ENCODE measurements around the gene OXCT1.

OXCT1 gene

GRCh38 chr5:41708604-41708940 lies 161.7 kb downstream of the OXCT1 start:
- Histone ChIP-seq H3K27me3 (no peaks in the 10 kb centered on the region), H3K4me1 (no peaks in the 10 kb centered on the region), H3K9ac (no peak overlapping the region), H3K4me2 (no peak overlapping the region), H3K27ac (no peak overlapping the region), H3K36me3 (no peaks in the 10 kb centered on the region), H3K9me3 (replicated peaks in 1 of 11) (peaks cover 3 to 22% (median 10%) of the 10 kb centered on the region in 11 experiments; a peak in 7 of 22 replicates), H3K4me3 (no peak overlapping the region), H4K20me1 (no peaks in the 10 kb centered on the region)
- TF ChIP-seq Cebpa-rat (IDR thresholded peaks at IDR 0.05): no peak

- H3K9me3 ChIP-seq (replicated peaks in 1 of 11): peaks cover 3 to 22% (median 9%) of the 10 kb centered on the region in 11 experiments; a peak in 7 of 22 replicates
- H3K36me3 ChIP-seq: no peaks in the 10 kb centered on the region
- TF ChIP-seq Cebpa-rat (IDR thresholded peaks at IDR 0.05): no peak
- H4K20me1 ChIP-seq: no peaks in the 10 kb centered on the region
- no peaks in the 10 kb centered on the region for H3K4me1 ChIP-seq
- no peak overlapping the region for H3K4me2 ChIP-seq
- no peak overlapping the region for H3K9ac ChIP-seq
- no peak overlapping the region for H3K27ac ChIP-seq
- H3K4me3 ChIP-seq: no peak overlapping the region
- no peaks in the 10 kb centered on the region for H3K27me3 ChIP-seq
Observed at GRCh38 chr5:41707853-41708603, 162.2 kb downstream of the OXCT1 start.

DNA sequence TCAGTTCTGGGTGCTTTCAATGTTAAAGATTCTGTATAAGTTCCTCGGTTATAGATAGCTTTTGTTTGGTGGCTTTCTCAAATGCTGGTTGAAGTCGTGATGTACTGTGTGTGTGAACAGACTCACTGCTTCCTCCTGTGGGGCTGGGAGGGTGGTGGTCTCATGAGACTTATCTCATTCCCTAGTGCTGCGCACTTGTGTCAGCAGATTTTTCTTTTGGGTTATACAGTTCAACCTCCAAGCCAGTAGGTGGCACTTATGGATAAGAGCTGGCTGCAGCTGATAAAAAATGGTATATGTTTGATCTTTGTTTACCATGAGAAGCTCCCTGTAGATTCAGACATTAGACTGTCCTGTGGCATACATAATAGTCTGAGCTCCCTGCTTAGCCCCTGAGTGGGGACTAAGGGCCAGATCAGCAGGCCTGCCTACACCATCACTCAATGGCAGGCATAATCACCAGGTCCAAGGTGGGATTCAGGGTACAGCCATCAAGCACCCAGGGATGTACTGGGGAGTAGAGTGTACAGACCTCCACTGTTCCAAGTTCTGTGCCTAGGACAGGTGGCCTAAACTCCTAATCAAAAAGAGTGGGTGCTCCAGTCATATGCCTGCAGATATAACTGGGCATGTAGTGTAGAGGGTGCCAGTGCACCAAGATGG lies 174.2 kb downstream of the OXCT1 start:
- Histone ChIP-seq H3K27me3 (no peaks in the 10 kb centered on the region), H3K9ac (no peak overlapping the region), H3K4me3 (no peak overlapping the region), H3K4me1 (no peaks in the 10 kb centered on the region), H4K20me1 (no peaks in the 10 kb centered on the region), H3K36me3 (no peaks in the 10 kb centered on the region), H3K27ac (no peak overlapping the region), H3K9me3 (replicated peaks in 1 of 11) (0 out of 22 replicates have a peak, but pooled peaks cover 0 to 4% (median 0%) of the 10 kb centered on the region in 11 experiments), H3K4me2 (no peak overlapping the region)
- TF ChIP-seq Cebpa-rat (IDR thresholded peaks at IDR 0.05): no peak

- Histone ChIP-seq H3K36me3 (no peaks in the 10 kb centered on the region), H3K27me3 (no peaks in the 10 kb centered on the region), H3K27ac (no peak overlapping the region), H4K20me1 (no peaks in the 10 kb centered on the region), H3K4me2 (no peak overlapping the region), H3K4me1 (no peaks in the 10 kb centered on the region), H3K9me3 (replicated peaks in 1 of 11) (no peaks in the 10 kb centered on the region), H3K9ac (no peak overlapping the region), H3K4me3 (no peak overlapping the region)
- TF ChIP-seq Cebpa-rat (IDR thresholded peaks at IDR 0.05): no peak
Observed at GRCh38 chr5:41686767-41687166, 183.5 kb downstream of the OXCT1 start.

DNA sequence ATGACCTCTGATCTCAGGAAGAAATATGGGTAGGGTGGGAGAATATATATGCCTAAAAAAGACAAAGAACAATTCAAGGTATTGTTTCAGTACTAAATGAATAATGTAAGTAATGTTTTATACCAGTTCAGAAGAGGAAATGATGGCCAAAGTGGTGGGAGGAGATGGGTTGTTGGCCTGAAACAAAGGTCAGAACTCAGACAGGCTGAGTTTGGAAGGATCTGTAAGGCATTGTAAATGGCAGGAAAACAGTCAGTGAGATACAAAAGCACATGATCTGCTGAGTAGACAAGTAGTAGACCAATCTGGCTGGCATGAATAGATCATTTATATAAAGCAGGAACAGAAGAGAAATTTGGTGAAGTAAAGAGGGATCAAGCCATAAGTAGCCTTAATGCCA lies 184.0 kb downstream of the OXCT1 start:
- no peaks in the 10 kb centered on the region for H4K20me1 ChIP-seq
- H3K9me3 ChIP-seq (replicated peaks in 1 of 11): no peaks in the 10 kb centered on the region
- no peak overlapping the region for H3K27ac ChIP-seq
- TF ChIP-seq Cebpa-rat (IDR thresholded peaks at IDR 0.05): no peak
- H3K4me1 ChIP-seq: no peaks in the 10 kb centered on the region
- H3K9ac ChIP-seq: no peak overlapping the region
- H3K36me3 ChIP-seq: no peaks in the 10 kb centered on the region
- no peaks in the 10 kb centered on the region for H3K27me3 ChIP-seq
- H3K4me2 ChIP-seq: no peak overlapping the region
- no peak overlapping the region for H3K4me3 ChIP-seq

DNA sequence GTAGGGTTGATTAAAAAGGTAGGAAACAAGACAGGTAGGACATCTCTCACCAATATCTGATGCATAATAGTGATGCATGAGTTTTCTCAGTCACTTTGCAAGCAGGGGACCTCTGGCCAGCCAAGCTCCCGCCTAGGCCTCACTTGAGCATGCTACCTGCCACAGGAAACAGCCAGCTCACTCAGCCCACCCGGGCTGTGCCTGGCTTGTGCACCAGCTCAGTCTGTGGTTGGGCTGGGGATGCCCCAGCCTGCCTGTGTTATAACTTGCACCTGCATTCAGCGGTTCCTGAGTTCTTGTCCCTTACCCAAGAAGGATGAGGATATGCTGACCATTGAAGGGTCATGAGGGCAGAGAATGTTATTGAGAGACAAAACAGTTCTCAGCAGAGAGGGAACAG lies 187.0 kb downstream of the OXCT1 start:
- no peak for TF ChIP-seq Cebpa-rat (IDR thresholded peaks at IDR 0.05)

GRCh38 chr5:41682641-41683040 lies 187.6 kb downstream of the OXCT1 start:
- Histone ChIP-seq H3K4me3 (no peak overlapping the region), H3K27ac (no peak overlapping the region), H3K9me3 (replicated peaks in 1 of 11) (peaks cover 0 to 13% (median 9%) of the 10 kb centered on the region in 11 experiments; a peak in 17 of 22 replicates), H4K20me1 (no peaks in the 10 kb centered on the region), H3K4me1 (no peaks in the 10 kb centered on the region), H3K36me3 (no peaks in the 10 kb centered on the region), H3K9ac (no peak overlapping the region), H3K27me3 (no peaks in the 10 kb centered on the region), H3K4me2 (no peak overlapping the region)
- no peak for TF ChIP-seq Cebpa-rat (IDR thresholded peaks at IDR 0.05)

More for the DNA sequence above, 187.0 kb downstream of the OXCT1 start:
- H3K27me3 ChIP-seq: no peaks in the 10 kb centered on the region
- no peak overlapping the region for H3K27ac ChIP-seq
- no peak overlapping the region for H3K9ac ChIP-seq
- H3K4me1 ChIP-seq: no peaks in the 10 kb centered on the region
- H3K4me2 ChIP-seq: no peak overlapping the region
- peaks cover 0 to 13% (median 9%) of the 10 kb centered on the region in 11 experiments; a peak in 17 of 22 replicates for H3K9me3 ChIP-seq (replicated peaks in 1 of 11)
- H4K20me1 ChIP-seq: no peaks in the 10 kb centered on the region
- no peak overlapping the region for H3K4me3 ChIP-seq
- H3K36me3 ChIP-seq: no peaks in the 10 kb centered on the region

DNA sequence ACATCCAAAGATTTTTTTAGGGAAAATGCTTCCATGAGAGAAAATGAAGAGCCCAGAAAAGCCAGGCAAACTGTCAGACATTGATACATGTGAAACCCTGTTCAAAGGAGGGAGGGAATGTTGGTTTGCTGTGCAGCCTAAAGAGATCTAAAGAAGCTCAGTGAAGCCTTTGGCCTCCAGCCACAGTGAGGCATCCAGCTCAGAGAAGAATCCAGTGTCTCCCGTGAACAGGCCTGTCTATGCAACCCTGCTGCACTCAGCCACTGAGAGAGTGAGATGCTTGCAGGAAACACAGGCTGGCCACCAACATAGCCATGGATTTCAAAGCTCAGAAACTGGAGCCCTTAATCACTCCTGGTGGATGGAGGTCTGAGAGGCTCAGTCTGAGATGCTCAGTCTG lies 188.4 kb downstream of the OXCT1 start:
- no peak overlapping the region for H3K27ac ChIP-seq
- H3K4me1 ChIP-seq: no peaks in the 10 kb centered on the region
- H3K4me2 ChIP-seq: no peak overlapping the region
- no peaks in the 10 kb centered on the region for H3K36me3 ChIP-seq
- H3K9me3 ChIP-seq (replicated peaks in 1 of 11): peaks cover 0 to 13% (median 9%) of the 10 kb centered on the region in 11 experiments; a peak in 17 of 22 replicates
- TF ChIP-seq Cebpa-rat (IDR thresholded peaks at IDR 0.05): no peak
- no peak overlapping the region for H3K4me3 ChIP-seq
- H3K27me3 ChIP-seq: no peaks in the 10 kb centered on the region
- no peak overlapping the region for H3K9ac ChIP-seq
- no peaks in the 10 kb centered on the region for H4K20me1 ChIP-seq

Measured in BLaER1 treated with 17β-estradiol and CSF1 and Interleukin-3, amounts not matched to agents 10 nM and 100 nM (cell line).